Progenitor cell of endocrine pancreas (in vitro differentiated cells): Measurements from ENCODE around the gene FASN. TPM values are rescaled to one million over a fixed set of nuclear protein-coding genes. Genes with fewer than 3 reads are reported as not detected.

ENCODE experiments used
- DNase-seq: peaks from one replicate; pipeline ENCODE4 v3.0.0; 2021; ENCODE audit warnings: low spot score; ENCODE audit not compliant: unreplicated experiment
- H3K27ac Mint-ChIP-seq: 2 replicates; pipeline ENCODE4 v1.8.0; 2021; ENCODE audit warnings: mild to moderate bottlenecking, moderate library complexity, mixed read lengths
- H3K27me3 Mint-ChIP-seq: 2 replicates; pipeline ENCODE4 v1.8.0; 2021; ENCODE audit warnings: mixed read lengths
- H3K36me3 Mint-ChIP-seq: 2 replicates; pipeline ENCODE4 v1.8.0; 2022; ENCODE audit warnings: mixed read lengths; ENCODE audit not compliant: insufficient read depth
- H3K4me1 Mint-ChIP-seq: 2 replicates; pipeline ENCODE4 v1.8.0; 2021; ENCODE audit warnings: low read depth, mixed read lengths
- H3K4me3 Mint-ChIP-seq: 2 replicates; pipeline ENCODE4 v1.8.0; 2021; ENCODE audit warnings: low read depth, mild to moderate bottlenecking, moderate library complexity, mixed read lengths
- H3K9me3 Mint-ChIP-seq: 2 replicates; pipeline ENCODE4 v1.8.0; 2021; ENCODE audit warnings: low read depth, mixed read lengths
- total RNA-seq: library from RNA; stranded (reverse); gene quantifications from 2 replicates; pipeline ENCODE4 v1.2.1, GENCODE V29; 2021
- TF ChIP-seq, protein P1 (sequence below): fragments of 200-600 bp; sonication (generic); IDR thresholded peaks from one replicate; pipeline ENCODE4 v1.5.0; 2021; ENCODE audit warnings: antibody characterized with exemption, mild to moderate bottlenecking; ENCODE audit not compliant: unreplicated experiment

The FASN gene
- total RNA-seq, 1 donor from 2014 or later, result 308 TPM

DNA sequence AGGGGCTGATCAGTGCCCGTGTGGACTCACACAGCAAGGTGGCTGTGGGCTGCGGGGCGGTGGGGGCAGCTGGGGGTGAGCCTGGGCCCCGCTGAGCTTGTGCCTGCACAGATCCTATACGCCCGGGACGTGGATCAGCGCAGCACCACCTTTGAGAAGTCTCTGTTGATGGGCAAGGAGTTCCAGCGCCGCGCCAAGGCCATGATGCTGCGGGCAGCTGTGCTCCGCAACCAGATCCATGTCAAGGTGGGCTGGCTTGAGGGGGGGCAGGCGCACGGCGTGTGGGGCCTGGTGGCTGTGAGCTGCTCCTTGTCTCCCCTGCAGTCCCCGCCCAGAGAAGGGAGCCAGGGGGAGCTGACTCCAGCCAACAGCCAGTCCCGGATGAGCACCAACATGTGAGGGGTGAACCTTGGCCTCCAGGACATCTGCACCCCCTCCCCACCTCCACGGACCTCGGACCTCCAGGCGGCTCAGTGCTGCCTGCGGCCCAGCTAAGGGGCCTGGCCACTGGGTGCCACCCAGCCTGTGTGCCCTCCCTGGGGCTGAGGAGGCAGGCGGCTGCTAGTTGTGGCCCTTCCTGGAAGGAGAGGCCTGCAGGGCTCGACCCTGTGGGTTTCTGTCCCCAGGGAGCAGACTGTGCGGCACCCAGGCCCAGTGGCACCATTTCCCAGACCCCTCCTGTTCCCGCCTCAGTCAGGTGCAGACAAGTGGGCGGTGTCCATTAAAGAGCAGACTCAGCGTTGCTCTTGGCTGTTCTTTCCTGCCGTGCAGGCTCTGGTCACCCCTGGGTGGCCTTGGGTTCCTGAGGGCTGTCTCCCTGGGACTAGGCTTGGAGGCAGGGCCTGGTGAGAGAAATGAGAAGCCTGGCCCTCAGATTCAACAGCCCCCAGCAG is 41.1 kb downstream of the FASN start:
- Mint-ChIP-seq H3K4me3 (no peak overlapping the region), H3K9me3 (no peaks in the 10 kb centered on the region), H3K27me3 (no peaks in the 10 kb centered on the region), H3K36me3 (peaks cover 2% of the 10 kb centered on the region), H3K4me1 (peaks cover 2% of the 10 kb centered on the region), H3K27ac (no peak overlapping the region)
- no peak for DNase-seq
- TF ChIP-seq, protein P1, sequence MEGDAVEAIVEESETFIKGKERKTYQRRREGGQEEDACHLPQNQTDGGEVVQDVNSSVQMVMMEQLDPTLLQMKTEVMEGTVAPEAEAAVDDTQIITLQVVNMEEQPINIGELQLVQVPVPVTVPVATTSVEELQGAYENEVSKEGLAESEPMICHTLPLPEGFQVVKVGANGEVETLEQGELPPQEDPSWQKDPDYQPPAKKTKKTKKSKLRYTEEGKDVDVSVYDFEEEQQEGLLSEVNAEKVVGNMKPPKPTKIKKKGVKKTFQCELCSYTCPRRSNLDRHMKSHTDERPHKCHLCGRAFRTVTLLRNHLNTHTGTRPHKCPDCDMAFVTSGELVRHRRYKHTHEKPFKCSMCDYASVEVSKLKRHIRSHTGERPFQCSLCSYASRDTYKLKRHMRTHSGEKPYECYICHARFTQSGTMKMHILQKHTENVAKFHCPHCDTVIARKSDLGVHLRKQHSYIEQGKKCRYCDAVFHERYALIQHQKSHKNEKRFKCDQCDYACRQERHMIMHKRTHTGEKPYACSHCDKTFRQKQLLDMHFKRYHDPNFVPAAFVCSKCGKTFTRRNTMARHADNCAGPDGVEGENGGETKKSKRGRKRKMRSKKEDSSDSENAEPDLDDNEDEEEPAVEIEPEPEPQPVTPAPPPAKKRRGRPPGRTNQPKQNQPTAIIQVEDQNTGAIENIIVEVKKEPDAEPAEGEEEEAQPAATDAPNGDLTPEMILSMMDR, result no peak

DNA sequence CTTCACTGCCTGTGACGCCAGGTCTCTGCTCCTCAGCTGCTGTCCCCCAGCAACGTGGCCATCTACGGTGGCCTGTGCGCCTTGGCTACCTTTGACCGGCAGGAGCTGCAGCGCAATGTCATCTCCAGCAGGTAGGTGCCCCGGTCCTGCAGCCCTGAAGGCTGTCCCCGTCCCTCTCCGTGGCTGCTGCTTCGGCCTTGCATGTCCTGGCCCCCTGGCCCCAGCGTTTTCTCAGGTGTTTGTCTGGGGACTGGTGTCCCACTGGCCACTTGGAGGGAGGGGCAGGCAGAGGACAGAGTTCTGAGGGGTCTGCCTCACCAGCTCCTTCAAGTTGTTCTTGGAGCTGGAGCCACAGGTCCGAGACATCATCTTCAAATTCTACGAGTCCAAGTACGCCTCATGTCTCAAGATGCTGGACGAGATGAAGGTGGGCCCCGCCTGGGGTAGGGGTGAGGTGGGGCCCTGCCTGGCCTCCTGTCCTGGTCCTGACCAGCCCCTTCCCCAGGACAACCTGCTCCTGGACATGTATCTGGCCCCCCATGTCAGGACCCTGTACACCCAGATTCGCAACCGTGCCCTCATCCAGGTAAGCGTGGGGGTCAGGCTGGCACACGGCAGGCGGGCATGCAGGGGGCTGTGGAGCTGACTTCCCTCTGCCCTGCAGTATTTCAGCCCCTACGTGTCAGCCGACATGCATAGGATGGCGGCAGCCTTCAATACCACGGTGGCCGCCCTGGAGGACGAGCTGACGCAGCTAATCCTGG is 41.9 kb downstream of the FASN start:
- no peak for DNase-seq
- H3K27ac Mint-ChIP-seq, result no peak overlapping the region
- TF ChIP-seq, protein P1, result no peak
- peaks cover 2% of the 10 kb centered on the region for H3K36me3 Mint-ChIP-seq
- H3K27me3 Mint-ChIP-seq, result no peaks in the 10 kb centered on the region
- peaks cover 2% of the 10 kb centered on the region for H3K4me1 Mint-ChIP-seq
- no peak overlapping the region for H3K4me3 Mint-ChIP-seq
- no peaks in the 10 kb centered on the region for H3K9me3 Mint-ChIP-seq

DNA sequence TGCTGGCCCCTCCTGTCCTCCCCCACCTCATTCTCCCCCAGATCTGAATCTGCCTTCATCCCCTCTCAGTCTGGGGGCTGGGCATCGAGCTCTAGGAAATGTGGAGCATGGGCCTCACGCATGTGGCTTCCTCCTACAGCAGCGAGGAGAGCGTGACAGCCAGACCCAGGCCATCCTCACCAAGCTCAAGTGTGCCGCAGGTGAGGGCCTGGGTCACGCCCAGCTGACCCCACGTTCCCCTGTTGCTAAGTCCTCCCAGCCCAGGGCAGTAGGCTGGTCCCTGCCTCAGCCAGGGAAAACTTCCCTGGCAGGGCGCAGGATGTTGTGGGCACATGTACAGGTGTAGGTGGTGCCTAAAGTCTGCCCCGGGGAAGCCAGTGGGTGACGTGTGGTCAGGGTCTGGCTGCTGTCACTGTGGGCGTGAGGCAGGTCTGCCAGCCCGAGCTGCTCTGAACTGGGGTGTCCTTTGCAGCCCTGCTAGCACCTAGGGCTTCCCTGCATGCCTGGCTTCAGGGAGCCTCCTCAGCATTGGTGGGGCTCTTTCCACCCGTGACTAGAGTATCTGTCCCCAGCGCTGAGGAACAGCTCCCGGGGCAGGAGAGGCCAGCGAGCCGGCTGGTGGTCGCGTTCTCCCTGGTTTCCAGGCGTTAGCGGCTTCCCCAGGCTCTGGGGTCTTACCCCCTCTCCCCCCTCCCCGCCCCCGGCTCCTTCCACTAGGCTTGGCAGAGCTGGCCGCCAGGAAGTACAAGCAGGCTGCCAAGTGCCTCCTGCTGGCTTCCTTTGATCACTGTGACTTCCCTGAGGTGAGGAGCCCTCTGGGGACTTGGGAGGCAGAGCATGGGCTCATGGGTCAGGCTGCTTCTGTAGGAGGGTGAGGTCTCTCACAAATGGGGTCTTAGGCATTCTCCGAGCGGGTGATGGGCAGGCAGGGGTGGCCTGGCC is 42.7 kb downstream of the FASN start:
- no peaks in the 10 kb centered on the region for H3K27me3 Mint-ChIP-seq
- DNase-seq, result no peak
- no peak overlapping the region for H3K4me3 Mint-ChIP-seq

DNA sequence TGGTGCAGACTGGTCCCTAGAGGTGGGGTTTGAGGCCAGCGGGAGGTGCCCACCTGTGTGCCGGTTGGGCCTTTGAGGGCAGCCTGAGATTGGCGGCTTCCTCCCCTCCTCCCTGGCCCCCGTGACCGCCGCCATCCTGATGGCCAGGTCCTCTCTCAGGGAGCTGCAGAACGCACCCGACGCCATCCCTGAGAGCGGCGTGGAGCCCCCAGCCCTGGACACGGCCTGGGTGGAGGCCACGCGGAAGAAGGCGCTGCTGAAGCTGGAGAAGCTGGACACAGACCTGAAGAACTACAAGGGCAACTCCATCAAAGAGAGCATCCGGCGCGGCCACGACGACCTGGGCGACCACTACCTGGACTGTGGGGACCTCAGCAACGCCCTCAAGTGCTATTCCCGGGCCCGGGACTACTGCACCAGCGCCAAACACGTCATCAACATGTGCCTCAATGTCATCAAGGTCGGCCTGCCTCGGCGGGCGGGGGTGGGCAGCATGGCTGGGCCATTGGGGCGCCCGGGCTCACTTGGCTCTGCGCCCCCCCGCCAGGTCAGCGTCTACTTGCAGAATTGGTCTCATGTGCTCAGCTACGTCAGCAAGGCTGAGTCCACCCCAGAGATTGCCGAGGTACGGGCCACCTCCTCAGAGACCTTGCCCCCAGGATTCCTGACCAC is 43.5 kb downstream of the FASN start:
- H3K27me3 Mint-ChIP-seq, result no peaks in the 10 kb centered on the region
- no peaks in the 10 kb centered on the region for H3K9me3 Mint-ChIP-seq
- TF ChIP-seq, protein P1, result no peak
- H3K36me3 Mint-ChIP-seq, result no peaks in the 10 kb centered on the region
- H3K4me1 Mint-ChIP-seq, result peaks cover 9% of the 10 kb centered on the region
- DNase-seq, result no peak
- H3K4me3 Mint-ChIP-seq, result no peak overlapping the region
- no peak overlapping the region for H3K27ac Mint-ChIP-seq

More for the DNA sequence above, 42.7 kb downstream of the FASN start:
- TF ChIP-seq, protein P1, result no peak
- peaks cover 2% of the 10 kb centered on the region for H3K36me3 Mint-ChIP-seq
- H3K9me3 Mint-ChIP-seq, result no peaks in the 10 kb centered on the region
- H3K27ac Mint-ChIP-seq, result no peak overlapping the region
- H3K4me1 Mint-ChIP-seq, result peaks cover 8% of the 10 kb centered on the region
